ES-I3 (cell line): Measurements from ENCODE around the gene C1orf167.

ENCODE experiments used
- H3K36me3 ChIP-seq: 2 replicates; pipeline ENCODE4 v1.6.1; 2013; ENCODE audit warnings: mild to moderate bottlenecking, low read length, control low read depth, moderate library complexity; ENCODE audit not compliant: insufficient read depth
- H3K4me1 ChIP-seq: 2 replicates; pipeline ENCODE4 v1.6.1; 2013; ENCODE audit warnings: mild to moderate bottlenecking, control low read depth, low read length; ENCODE audit not compliant: insufficient read depth
- H3K9ac ChIP-seq: 2 replicates; pipeline ENCODE4 v1.6.1; 2013; ENCODE audit warnings: low read depth, mild to moderate bottlenecking, low read length, moderate library complexity
- H3K9me3 ChIP-seq: 2 replicates; pipeline ENCODE4 v1.6.1; 2013; ENCODE audit warnings: mild to moderate bottlenecking, low read length, moderate library complexity; ENCODE audit not compliant: control insufficient read depth, insufficient read depth

The C1orf167 gene

GRCh38 chr1:11790101-11790879, 28.3 kb downstream of the C1orf167 start:
- Histone ChIP-seq H3K36me3 (no peaks in the 10 kb centered on the region), H3K9me3 (no peaks in the 10 kb centered on the region), H3K9ac (no peak overlapping the region), H3K4me1 (peaks cover 25% of the 10 kb centered on the region)

GRCh38 chr1:11790880-11791715, 29.1 kb downstream of the C1orf167 start:
- no peaks in the 10 kb centered on the region for H3K36me3 ChIP-seq
- peaks cover 22% of the 10 kb centered on the region for H3K4me1 ChIP-seq
- H3K9me3 ChIP-seq, result no peaks in the 10 kb centered on the region
- no peak overlapping the region for H3K9ac ChIP-seq

GRCh38 chr1:11792106-11792505, 30.1 kb downstream of the C1orf167 start:
- Histone ChIP-seq H3K36me3 (no peaks in the 10 kb centered on the region), H3K9ac (no peak overlapping the region), H3K4me1 (peaks cover 14% of the 10 kb centered on the region), H3K9me3 (no peaks in the 10 kb centered on the region)

- Histone ChIP-seq H3K36me3 (no peaks in the 10 kb centered on the region), H3K9me3 (no peaks in the 10 kb centered on the region), H3K4me1 (no peaks in the 10 kb centered on the region), H3K9ac (no peak overlapping the region)
These were observed 31.8 kb downstream of the C1orf167 start for GRCh38 chr1:11793819-11794218.

GRCh38 chr1:11794446-11795237, 32.6 kb downstream of the C1orf167 start:
- H3K9ac ChIP-seq, result no peak overlapping the region
- H3K36me3 ChIP-seq, result no peaks in the 10 kb centered on the region
- H3K4me1 ChIP-seq, result no peaks in the 10 kb centered on the region
- H3K9me3 ChIP-seq, result no peaks in the 10 kb centered on the region

GRCh38 chr1:11795238-11795890, 33.4 kb downstream of the C1orf167 start:
- H3K9me3 ChIP-seq, result no peaks in the 10 kb centered on the region
- no peaks in the 10 kb centered on the region for H3K4me1 ChIP-seq
- no peak overlapping the region for H3K9ac ChIP-seq
- 0 out of 2 replicates have a peak, but pooled peaks cover 2% of the 10 kb centered on the region for H3K36me3 ChIP-seq

GRCh38 chr1:11796036-11796828, 34.2 kb downstream of the C1orf167 start:
- no peak overlapping the region for H3K9ac ChIP-seq
- 0 out of 2 replicates have a peak, but pooled peaks cover 2% of the 10 kb centered on the region for H3K36me3 ChIP-seq
- no peaks in the 10 kb centered on the region for H3K9me3 ChIP-seq

GRCh38 chr1:11797525-11798216, 35.7 kb downstream of the C1orf167 start:
- H3K36me3 ChIP-seq, result 0 out of 2 replicates have a peak, but pooled peaks cover 2% of the 10 kb centered on the region
- H3K4me1 ChIP-seq, result peaks cover 7% of the 10 kb centered on the region; the same call in 1 of the 2 replicates
- H3K9ac ChIP-seq, result no peak overlapping the region
- no peaks in the 10 kb centered on the region for H3K9me3 ChIP-seq

More at GRCh38 chr1:11796036-11796828, 34.2 kb downstream of the C1orf167 start:
- H3K4me1 ChIP-seq, result no peaks in the 10 kb centered on the region

- Histone ChIP-seq H3K9me3 (no peaks in the 10 kb centered on the region), H3K36me3 (0 out of 2 replicates have a peak, but pooled peaks cover 2% of the 10 kb centered on the region), H3K4me1 (peaks cover 11% of the 10 kb centered on the region; the same call in 1 of the 2 replicates), H3K9ac (no peak overlapping the region)
These were observed 37.1 kb downstream of the C1orf167 start for GRCh38 chr1:11799099-11799498.

GRCh38 chr1:11799896-11800295, 37.9 kb downstream of the C1orf167 start:
- H3K36me3 ChIP-seq, result 0 out of 2 replicates have a peak, but pooled peaks cover 2% of the 10 kb centered on the region
- no peak overlapping the region for H3K9ac ChIP-seq
- H3K4me1 ChIP-seq, result peaks cover 15% of the 10 kb centered on the region; the same call in 1 of the 2 replicates
- no peaks in the 10 kb centered on the region for H3K9me3 ChIP-seq

GRCh38 chr1:11800391-11800755, 38.4 kb downstream of the C1orf167 start:
- Histone ChIP-seq H3K9ac (no peak overlapping the region), H3K4me1 (peaks cover 15% of the 10 kb centered on the region; the same call in 1 of the 2 replicates), H3K9me3 (no peaks in the 10 kb centered on the region), H3K36me3 (0 out of 2 replicates have a peak, but pooled peaks cover 2% of the 10 kb centered on the region)

- Histone ChIP-seq H3K9me3 (no peaks in the 10 kb centered on the region), H3K4me1 (peaks cover 15% of the 10 kb centered on the region; the same call in 1 of the 2 replicates), H3K36me3 (0 out of 2 replicates have a peak, but pooled peaks cover 2% of the 10 kb centered on the region), H3K9ac (no peak overlapping the region)
These were observed 38.9 kb downstream of the C1orf167 start for GRCh38 chr1:11800756-11801433.
